Heart left ventricle (tissue), 16 donors: ENCODE measurements around the gene FOXK1. TPM values are rescaled to one million over a fixed set of nuclear protein-coding genes. Genes with fewer than 3 reads are reported as not detected.

Experiments
- ATAC-seq, 4 donors: fragments of 200-7000 bp; cut with Tn5 transposase; one replicate each; pipeline ENCODE4 v1.9.1; 2020 to 2022; ENCODE audit warnings: moderate library complexity in 4 of 4, mild to moderate bottlenecking in 3 of 4, moderate number of reproducible peaks in 1 of 4
- DNase-seq, 5 donors: peaks; one replicate each; pipeline ENCODE4 v3.0.0-alpha.2; 2020
- H3K27ac ChIP-seq, 12 donors: fragments of 200-600 bp; sonication (generic) in 4 of 12; one replicate each; pipeline versions ENCODE4 v1.5.0 to v1.8.0; 2016 to 2022; ENCODE audit warnings: mild to moderate bottlenecking in 2 of 12
- H3K27me3 ChIP-seq, 9 donors: fragments of 200-600 bp; sonication (generic) in 2 of 9; one replicate each; pipeline versions ENCODE4 v1.5.1 to v1.8.0; 2016 to 2022; ENCODE audit warnings: mild to moderate bottlenecking in 3 of 9
- H3K36me3 ChIP-seq, 9 donors: fragments of 200-600 bp; sonication (generic) in 2 of 9; one replicate each; pipeline versions ENCODE4 v1.5.0 to v1.8.0; 2018 to 2022; ENCODE audit warnings: mild to moderate bottlenecking in 2 of 9
- H3K4me1 ChIP-seq, 12 donors: fragments of 200-600 bp; sonication (generic) in 4 of 12; one replicate each; pipeline versions ENCODE4 v1.5.0 to v1.8.0; 2016 to 2022; ENCODE audit warnings: mild to moderate bottlenecking in 3 of 12
- H3K4me3 ChIP-seq, 12 donors: fragments of 200-600 bp; sonication (generic) in 4 of 12; one replicate each; pipeline versions ENCODE4 v1.5.0 to v1.8.0; 2017 to 2022; ENCODE audit warnings: mild to moderate bottlenecking in 9 of 12, moderate library complexity in 4 of 12
- H3K9me3 ChIP-seq, 12 donors: fragments of 200-600 bp; sonication (generic) in 4 of 12; one replicate each; pipeline versions ENCODE4 v1.5.0 to v1.8.0; 2016 to 2022; ENCODE audit warnings: mild to moderate bottlenecking in 1 of 12
- POLR2A ChIP-seq, 2 donors: fragments of 450-650 bp; IDR thresholded peaks; one replicate each; pipeline ENCODE4 v1.6.1; 2017; ENCODE audit warnings: antibody characterized with exemption in 2 of 2, mild to moderate bottlenecking in 2 of 2, moderate library complexity in 2 of 2
- WGBS, 4 donors: extraction: QIAGEN DNeasy Blood & Tissue Kit in 2 of 4; methylation state at CpG; one replicate each; pipeline versions ENCODE4 v1.1.5 to v1.1.7; 2013 to 2018; 5-methylcytosine and 5-hydroxymethylcytosine counted together
- intact Hi-C, 10 donors: fragments of 100-400 bp; cut with DNase I; formaldehyde crosslinking; loops; one replicate each; pipeline versions ENCODE4 v1.11.1 to v1.14.2; 2022
- polyA plus RNA-seq, 2 donors: library from polyadenylated mRNA; stranded (reverse); fragments of 200-250 nt; gene quantifications; one replicate each; pipeline ENCODE4 v1.2.3, GENCODE V29; 2013
- total RNA-seq, 9 donors: library from RNA; depleted of rRNA in 2 of 9; stranded (reverse); fragments of >200 nt in 2 of 9; fragmentation: NEBNext Ultra II Directional in 3 of 9; extraction: Animal tissue kit (Norgen Biotek cat#: 25700) in 3 of 9; gene quantifications; one replicate each; pipeline versions ENCODE4 v1.1.0 to v1.2.4, GENCODE V29; 2016 to 2023
- TF ChIP-seq, protein P1 (sequence below), 12 donors: fragments of 200-600 bp; sonication (generic) in 4 of 12; IDR thresholded peaks; one replicate each; pipeline versions ENCODE4 v1.5.0 to v1.8.0; 2018 to 2022; ENCODE audit warnings: antibody characterized with exemption in 12 of 12, mild to moderate bottlenecking in 5 of 12
- donor health status: ischemic (EF 13 %, LVEDD 7.1; RV severe dilation, severe dysfunction).
- donor health status: healthy with polysubstance abuse.
- donor health status: DM: no; HTN: yes; CAD: no.
- donor health status: DM: no; HTN: no; CAD: no.
- donor health status: ischemic (EF 25% LVEDD 6.9; RV normal size, moderate dysfunction).
- donor health status: ischemic (EF 25% LVEDD 5.7; RV mildly dilated, moderate dysfunction).
- donor health status: healthy.
- donor health status: DM: yes; HTN: yes; CAD: no.
- donor health status: ischemic (EF 35%, LVEDD 5.7; RV mildly dilated, moderate dysfunction).
- donor health status: nonischemic (EF 11% LVEDD 7.7; RV severe dilation, severe dysfunction).
- donor health status: DM: yes; HTN: yes; CAD: no.
- donor health status: PGD.
- donor health status: ischemic (EF 29% LVEDD 5.4; RV normal size, mild dysfunction).
- donor health status: nonischemic (EF 23%, LVEDD 6.1; RV moderate dilation, normal function).

The FOXK1 gene
- total and polyA plus RNA-seq, 11 donors: 9.3 to 43.7 (median 19.8) TPM

DNA sequence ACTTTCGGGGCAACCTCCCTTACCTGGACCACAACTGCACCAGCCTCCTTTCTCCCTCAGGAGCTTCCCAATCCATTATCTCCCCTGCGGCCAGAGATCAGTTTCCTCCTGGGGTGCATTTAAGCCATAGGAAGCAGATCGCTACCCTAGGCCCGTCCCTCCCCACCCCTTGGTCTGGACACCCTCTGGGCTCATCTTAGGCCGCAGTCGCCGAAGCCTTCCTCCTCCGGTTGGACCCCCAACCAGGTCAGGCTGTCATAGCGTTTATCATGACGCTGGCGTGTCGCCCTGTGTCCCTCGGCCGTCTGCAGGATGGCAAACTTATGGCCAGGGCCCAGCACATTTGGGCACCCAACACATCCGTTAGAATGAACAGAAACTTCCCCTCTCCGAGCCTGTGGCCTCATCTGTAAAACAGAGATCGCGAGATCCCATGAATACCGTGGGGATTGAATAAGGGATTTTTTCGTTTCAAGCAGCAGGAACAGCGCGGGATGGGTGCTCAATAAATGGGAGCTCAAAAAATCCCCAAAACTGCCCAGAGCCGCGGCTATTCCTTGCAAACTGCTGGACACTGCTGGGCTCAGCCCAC lies 92.7 kb downstream of the FOXK1 start:
- DNase-seq (peak in 2 of 5 donors; percentile 53 to 64), ATAC-seq (peak; percentile 6 to 28 (median 18))
- no peaks in the 10 kb centered on the region for H3K9me3 ChIP-seq
- no peaks in the 10 kb centered on the region for H3K27me3 ChIP-seq
- peak overlapping the region; percentile 75 to 100 (median 88) for H3K4me3 ChIP-seq
- 8 to 15% (median 10%) methylated on average over 24 of the region's 24 CpGs for WGBS, 4 donors
- peaks cover 0 to 49% (median 29%) of the 10 kb centered on the region in 12 donors for H3K4me1 ChIP-seq
- TF ChIP-seq, protein P1, sequence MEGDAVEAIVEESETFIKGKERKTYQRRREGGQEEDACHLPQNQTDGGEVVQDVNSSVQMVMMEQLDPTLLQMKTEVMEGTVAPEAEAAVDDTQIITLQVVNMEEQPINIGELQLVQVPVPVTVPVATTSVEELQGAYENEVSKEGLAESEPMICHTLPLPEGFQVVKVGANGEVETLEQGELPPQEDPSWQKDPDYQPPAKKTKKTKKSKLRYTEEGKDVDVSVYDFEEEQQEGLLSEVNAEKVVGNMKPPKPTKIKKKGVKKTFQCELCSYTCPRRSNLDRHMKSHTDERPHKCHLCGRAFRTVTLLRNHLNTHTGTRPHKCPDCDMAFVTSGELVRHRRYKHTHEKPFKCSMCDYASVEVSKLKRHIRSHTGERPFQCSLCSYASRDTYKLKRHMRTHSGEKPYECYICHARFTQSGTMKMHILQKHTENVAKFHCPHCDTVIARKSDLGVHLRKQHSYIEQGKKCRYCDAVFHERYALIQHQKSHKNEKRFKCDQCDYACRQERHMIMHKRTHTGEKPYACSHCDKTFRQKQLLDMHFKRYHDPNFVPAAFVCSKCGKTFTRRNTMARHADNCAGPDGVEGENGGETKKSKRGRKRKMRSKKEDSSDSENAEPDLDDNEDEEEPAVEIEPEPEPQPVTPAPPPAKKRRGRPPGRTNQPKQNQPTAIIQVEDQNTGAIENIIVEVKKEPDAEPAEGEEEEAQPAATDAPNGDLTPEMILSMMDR (IDR thresholded peaks at IDR 0.05): no peak
- TF ChIP-seq POLR2A (IDR thresholded peaks at IDR 0.05): no peak
- peaks cover 0 to 14% (median 6%) of the 10 kb centered on the region in 9 donors for H3K36me3 ChIP-seq
- peak overlapping the region; percentile 85 to 98 (median 92) for H3K27ac ChIP-seq
- intact Hi-C loops: no loop called here

DNA sequence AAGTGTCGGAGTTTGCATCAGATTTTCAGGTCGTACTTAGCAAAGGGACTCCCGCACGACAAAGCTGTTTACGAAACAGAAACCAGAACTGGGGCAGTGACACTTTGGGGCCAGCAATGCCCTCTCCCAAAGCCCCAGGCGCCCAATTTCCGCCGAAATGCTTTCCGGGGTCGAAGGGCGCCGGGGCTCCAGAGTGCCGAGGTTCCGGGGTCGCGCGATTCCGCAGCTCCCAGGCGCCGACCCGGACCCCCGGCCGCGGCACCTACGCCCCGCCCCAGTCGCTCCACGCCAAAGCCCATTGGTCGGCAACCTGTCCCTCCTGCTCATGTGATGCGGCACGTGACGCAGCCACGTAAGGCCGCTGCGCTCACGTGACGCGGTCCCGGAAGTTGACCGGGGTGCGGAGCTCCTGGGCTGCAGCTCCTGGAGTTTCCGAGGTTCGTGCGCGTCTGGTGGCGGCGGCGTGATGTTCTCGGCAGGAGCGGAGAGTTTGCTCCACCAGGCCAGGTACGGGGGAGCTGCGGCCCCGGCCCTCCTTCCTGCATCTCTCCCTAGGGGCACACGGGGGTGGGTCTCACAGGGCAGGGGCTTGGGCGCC lies 93.3 kb downstream of the FOXK1 start, which contains the start of gene AP5Z1:
Gene AP5Z1 (plus strand): TSS at position 374 of the 598 bp plus-strand sequence. CDS start 93 bp downstream, at position 467.
- intact Hi-C loops: no loop called here
- WGBS, 4 donors: 0 to 1% (median 0%) methylated on average over 7 to 55 of the region's 55 CpGs
- peak; percentile 96 to 98 (median 98) for DNase-seq
- peak within 1 kb of the TSS; percentile 75 to 100 (median 88) for H3K4me3 ChIP-seq
- ATAC-seq: peak; percentile 94 to 99 (median 97)
- TF ChIP-seq POLR2A (IDR thresholded peaks at IDR 0.05): peak; percentile 26 to 89
- TF ChIP-seq, protein P1 (IDR thresholded peaks at IDR 0.05): no peak
- no peaks in the 10 kb centered on the region for H3K27me3 ChIP-seq
- H3K4me1 ChIP-seq: peaks cover 0 to 43% (median 28%) of the 10 kb centered on the region in 12 donors
- H3K27ac ChIP-seq: peak within 1 kb of the TSS; percentile 85 to 98 (median 92)
- no peaks in the 10 kb centered on the region for H3K9me3 ChIP-seq
- peaks cover 0 to 16% (median 7%) of the 10 kb centered on the region in 9 donors for H3K36me3 ChIP-seq

- H3K4me3 ChIP-seq: peak overlapping the region; percentile 75 to 100 (median 88)
- intact Hi-C loops: no loop called here
- H3K9me3 ChIP-seq: no peaks in the 10 kb centered on the region
- ATAC-seq (peak; percentile 15 to 41 (median 24)), DNase-seq (peak in 2 of 5 donors; percentile 45 to 46)
- 23 to 26% (median 24%) methylated on average over 29 to 32 of the region's 32 CpGs for WGBS, 4 donors
- TF ChIP-seq POLR2A (IDR thresholded peaks at IDR 0.05): no peak
- TF ChIP-seq, protein P1 (IDR thresholded peaks at IDR 0.05): no peak
- H3K27ac ChIP-seq: peak overlapping the region; percentile 85 to 98 (median 92)
- H3K36me3 ChIP-seq: peaks cover 0 to 21% (median 12%) of the 10 kb centered on the region in 9 donors
- H3K4me1 ChIP-seq: peaks cover 0 to 38% (median 28%) of the 10 kb centered on the region in 12 donors
- no peaks in the 10 kb centered on the region for H3K27me3 ChIP-seq
Measured at GRCh38 chr7:4775848-4776623, 93.9 kb downstream of the FOXK1 start.
